Smooth muscle cell (in vitro differentiated cells): Measurements from ENCODE around the gene IQGAP3. TPM values are rescaled to one million over a fixed set of nuclear protein-coding genes. Genes with fewer than 3 reads are reported as not detected.

ENCODE experiments used
- DNase-seq: peaks from one replicate; lab custom pipeline; 2025; ENCODE audit not compliant: unreplicated experiment; lab: John Stamatoyannopoulos, UW
- H2AFZ ChIP-seq: fragments of 200-600 bp; sonication (generic); 2 replicates; pipeline ENCODE4 v1.6.0; 2016; ENCODE audit warnings: antibody characterized with exemption, low read depth, mild to moderate bottlenecking
- H3F3A ChIP-seq: fragments of 200-600 bp; sonication (generic); 2 replicates; pipeline ENCODE4 v1.6.0; 2017; ENCODE audit warnings: antibody characterized with exemption, low read depth
- H3K27ac ChIP-seq: fragments of 200-600 bp; sonication (generic); 2 replicates; pipeline ENCODE4 v1.5.1; 2016; ENCODE audit warnings: low read depth, mild to moderate bottlenecking
- H3K27me3 ChIP-seq: fragments of 200-600 bp; sonication (generic); 2 replicates; pipeline ENCODE4 v1.6.1; 2016; ENCODE audit warnings: low read depth, mild to moderate bottlenecking
- H3K36me3 ChIP-seq: fragments of 200-600 bp; sonication (generic); 2 replicates; pipeline ENCODE4 v1.5.1; 2016; ENCODE audit warnings: low read depth
- H3K4me1 ChIP-seq: fragments of 200-600 bp; sonication (generic); 2 replicates; pipeline ENCODE4 v1.5.1; 2016; ENCODE audit warnings: low read depth
- H3K4me2 ChIP-seq: fragments of 200-600 bp; sonication (generic); 2 replicates; pipeline ENCODE4 v1.6.0; 2016; ENCODE audit warnings: mild to moderate bottlenecking
- H3K4me3 ChIP-seq: fragments of 200-600 bp; sonication (generic); 2 replicates; pipeline ENCODE4 v1.5.1; 2016; ENCODE audit warnings: mild to moderate bottlenecking
- H3K79me2 ChIP-seq: fragments of 200-600 bp; sonication (generic); 2 replicates; pipeline ENCODE4 v1.6.0; 2016; ENCODE audit warnings: low read depth, mild to moderate bottlenecking
- H3K9ac ChIP-seq: fragments of 200-600 bp; sonication (generic); 2 replicates; pipeline ENCODE4 v1.6.0; 2016; ENCODE audit warnings: low read depth
- H3K9me3 ChIP-seq: fragments of 200-600 bp; sonication (generic); replicated peaks from 2 replicates; pipeline ENCODE4 v1.5.1; 2016; ENCODE audit warnings: low read depth
- H4K20me1 ChIP-seq: fragments of 200-600 bp; sonication (generic); 2 replicates; pipeline ENCODE4 v1.6.0; 2016; ENCODE audit warnings: low read depth
- CTCF ChIP-seq: fragments of 200-600 bp; sonication (generic); IDR thresholded peaks from 2 replicates; pipeline ENCODE4 v1.5.1; 2017; ENCODE audit warnings: borderline replicate concordance, mild to moderate bottlenecking, antibody characterized with exemption; ENCODE audit not compliant: insufficient read depth, poor library complexity, severe bottlenecking
- WGBS: methylation state at CpG from one replicate; pipeline ENCODE4 v1.1.7; 2016; ENCODE audit warnings: low lambda C conversion rate; 5-methylcytosine and 5-hydroxymethylcytosine counted together
- polyA plus RNA-seq: library from polyadenylated mRNA; unstranded; fragments of >200 nt; fragmentation: Nextera tagmentation; extraction: Ambion mirVana; gene quantifications from 2 replicates; pipeline ENCODE4 v1.2.1, GENCODE V29; 2016
- total RNA-seq: library from RNA; depleted of rRNA; stranded (reverse); fragments of >200 nt; gene quantifications from 2 replicates; pipeline ENCODE4 v1.2.3, GENCODE V29; 2014

The IQGAP3 gene
- total and polyA plus RNA-seq, 2 experiments from 2014 or later = 2.6 to 2.9 TPM

GRCh38 chr1:156483397-156483796, 89.0 kb downstream of the IQGAP3 start:
- Histone ChIP-seq H3K79me2 (peaks cover 47% of the 10 kb centered on the region), H3K4me3 (no peak overlapping the region), H3K9me3 (no peaks in the 10 kb centered on the region), H3K27me3 (no peaks in the 10 kb centered on the region), H3K4me2 (no peak overlapping the region), H2AFZ (no peak overlapping the region), H3K27ac (no peak overlapping the region), H3F3A (no peaks in the 10 kb centered on the region), H4K20me1 (peaks cover 99% of the 10 kb centered on the region), H3K4me1 (no peaks in the 10 kb centered on the region), H3K9ac (no peak overlapping the region), H3K36me3 (peaks cover 5% of the 10 kb centered on the region)
- TF ChIP-seq CTCF = no peak
- WGBS = 92% methylated on average over 2 of the region's 2 CpGs
- DNase-seq = no peak

GRCh38 chr1:156482276-156482675, 90.1 kb downstream of the IQGAP3 start:
- Histone ChIP-seq H3K27me3 (no peaks in the 10 kb centered on the region), H2AFZ (no peak overlapping the region), H3F3A (no peaks in the 10 kb centered on the region), H3K9ac (no peak overlapping the region), H3K79me2 (peaks cover 35% of the 10 kb centered on the region), H3K4me3 (no peak overlapping the region), H4K20me1 (peaks cover 99% of the 10 kb centered on the region), H3K9me3 (no peaks in the 10 kb centered on the region), H3K27ac (no peak overlapping the region), H3K4me2 (no peak overlapping the region), H3K4me1 (no peaks in the 10 kb centered on the region), H3K36me3 (peaks cover 5% of the 10 kb centered on the region)
- no peak for TF ChIP-seq CTCF
- DNase-seq = no peak
- 95% methylated on average over 19 of the region's 19 CpGs for WGBS

- Histone ChIP-seq H4K20me1 (peaks cover 99% of the 10 kb centered on the region), H3K9ac (no peak overlapping the region), H3K27ac (no peak overlapping the region), H3K9me3 (no peaks in the 10 kb centered on the region), H3F3A (no peaks in the 10 kb centered on the region), H3K79me2 (peaks cover 28% of the 10 kb centered on the region), H3K27me3 (no peaks in the 10 kb centered on the region), H2AFZ (no peak overlapping the region), H3K4me3 (no peak overlapping the region), H3K4me2 (no peak overlapping the region), H3K36me3 (peaks cover 11% of the 10 kb centered on the region), H3K4me1 (no peaks in the 10 kb centered on the region)
- 96% methylated on average over 5 of the region's 5 CpGs for WGBS
- DNase-seq = no peak
- no peak for TF ChIP-seq CTCF
These were observed 90.8 kb downstream of the IQGAP3 start for GRCh38 chr1:156481527-156481926.

GRCh38 chr1:156480411-156481192, 91.8 kb downstream of the IQGAP3 start:
- Histone ChIP-seq H3K9ac (no peak overlapping the region), H3K36me3 (peaks cover 11% of the 10 kb centered on the region), H3K27me3 (no peaks in the 10 kb centered on the region), H3K4me1 (no peaks in the 10 kb centered on the region), H3F3A (no peaks in the 10 kb centered on the region), H3K9me3 (no peaks in the 10 kb centered on the region), H3K27ac (no peak overlapping the region), H3K4me3 (no peak overlapping the region), H3K79me2 (peaks cover 19% of the 10 kb centered on the region), H3K4me2 (no peak overlapping the region), H4K20me1 (peaks cover 99% of the 10 kb centered on the region), H2AFZ (no peak overlapping the region)
- WGBS = 54% methylated on average over 34 of the region's 34 CpGs
- DNase-seq = no peak
- TF ChIP-seq CTCF = peak; percentile 62
